Activated T-helper 1 cell treated with anti-CD3 and anti-CD28 coated beads, Interleukin-12 subunit alpha, Interleukin-12 subunit beta, Interleukin-2, Interleukin-4 antibody, amounts not matched to agents 30 ng/mL and 10 ng/mL and 1 ng/mL, durations not matched to agents 14 hours and 24 hours and 36 hours (primary cell): Measurements from ENCODE around the gene DESI1. TPM values are rescaled to one million over a fixed set of nuclear protein-coding genes. Genes with fewer than 3 reads are reported as not detected.
"Not testable (repeated sequence)": the region's sequence is repeated elsewhere in the genome, so short reads cannot be mapped to it uniquely, and the experiment has no call there.

Experiments
- DNase-seq: peaks from one replicate; pipeline ENCODE4 v3.0.0; 2021; ENCODE audit warnings: low spot score
- H3K27ac Mint-ChIP-seq: one replicate; pipeline ENCODE4 v1.8.0; 2021; ENCODE audit warnings: mild to moderate bottlenecking, mixed read lengths
- H3K27me3 Mint-ChIP-seq: one replicate; pipeline ENCODE4 v1.8.0; 2022; ENCODE audit warnings: mild to moderate bottlenecking, moderate library complexity, mixed read lengths; ENCODE audit not compliant: insufficient read depth
- H3K36me3 Mint-ChIP-seq: one replicate; pipeline ENCODE4 v1.8.0; 2021; ENCODE audit warnings: low read depth, mixed read lengths
- H3K4me1 Mint-ChIP-seq: one replicate; pipeline ENCODE4 v1.8.0; 2021; ENCODE audit warnings: low read depth, mixed read lengths
- H3K4me3 Mint-ChIP-seq: one replicate; pipeline ENCODE4 v1.8.0; 2021; ENCODE audit warnings: mild to moderate bottlenecking, moderate library complexity, mixed read lengths
- H3K9me3 Mint-ChIP-seq: one replicate; pipeline ENCODE4 v1.8.0; 2021; ENCODE audit warnings: mixed read lengths
- intact Hi-C: fragments of 100-400 bp; cut with micrococcal nuclease; formaldehyde crosslinking; loops from one replicate; pipeline ENCODE4 v1.15.1; 2024
- total RNA-seq: library from RNA; stranded (reverse); gene quantifications from 2 replicates; pipeline ENCODE4 v1.2.3, GENCODE V29; 2022

Gene DESI1
- 84.8 and 86.4 TPM in 2 replicates for total RNA-seq

GRCh38 chr22:41620589-41621098 is at the start of gene DESI1:
Gene DESI1, minus strand, starts transcription at chr22:41621043. Its CDS starts 204 bp downstream, at chr22:41620839.
- Mint-ChIP-seq H3K36me3 (peaks cover 29% of the 10 kb centered on the region), H3K4me3 (peak within 1 kb of the TSS; percentile 93), H3K4me1 (peaks cover 51% of the 10 kb centered on the region), H3K27ac (peak within 1 kb of the TSS; percentile 94), H3K9me3 (no peaks in the 10 kb centered on the region), H3K27me3 (no peaks in the 10 kb centered on the region)
- intact Hi-C loops, result loop anchor here (1.0 to 10.0 kb wide), 15 partner anchors 16 to 669 kb away; partner anchors contain the start of genes NAGA, PHETA2, PHF5A and POLR3H
- DNase-seq, result no peak

DNA sequence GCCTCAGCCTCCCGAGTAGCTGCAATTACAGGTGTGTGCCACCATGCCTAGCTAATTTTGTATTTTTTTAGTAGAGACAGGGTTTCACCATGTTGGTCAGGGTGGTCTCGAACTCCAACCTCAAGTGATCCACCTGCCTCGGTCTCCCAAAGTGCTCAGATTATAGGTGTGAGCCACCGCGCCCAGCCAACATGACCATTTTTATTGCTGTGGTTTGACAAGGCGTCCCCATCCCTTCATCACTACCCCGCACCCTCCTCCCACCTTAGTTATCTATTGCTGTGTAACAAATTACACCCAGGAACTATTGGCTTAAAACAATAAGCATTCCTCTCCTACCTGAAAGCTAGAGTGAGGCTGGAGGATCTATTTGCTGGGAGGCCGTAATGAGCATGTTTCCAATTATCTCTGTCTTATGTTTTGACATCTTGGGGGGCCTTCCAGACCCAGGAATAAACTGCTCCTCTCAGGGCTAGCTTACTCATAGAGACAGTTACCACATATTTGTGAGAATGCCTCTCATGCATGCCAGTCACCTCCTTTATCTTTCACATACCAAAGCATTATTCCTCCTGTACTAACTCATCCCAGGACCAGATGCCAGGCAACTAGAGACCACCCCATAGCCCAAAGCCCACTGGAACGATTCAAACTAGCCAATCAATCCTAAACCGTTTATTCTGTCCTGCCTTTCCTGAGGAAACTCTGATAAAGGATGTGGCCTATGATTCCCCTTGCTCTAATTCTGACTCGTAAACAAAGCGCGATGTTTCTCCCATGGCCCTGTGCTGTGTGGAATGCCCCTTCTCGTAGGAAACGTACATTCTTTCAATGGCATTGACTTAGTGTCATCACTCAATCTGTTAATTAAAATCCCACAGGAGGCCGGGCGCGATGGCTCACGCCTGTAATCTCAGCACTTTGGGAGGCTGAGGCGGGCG is 48.4 kb upstream of the DESI1 start:
- Mint-ChIP-seq H3K27me3 (no peaks in the 10 kb centered on the region), H3K36me3 (peaks cover 21% of the 10 kb centered on the region), H3K9me3 (no peaks in the 10 kb centered on the region), H3K4me1 (peaks cover 17% of the 10 kb centered on the region), H3K4me3 (no peak overlapping the region), H3K27ac (no peak overlapping the region)
- DNase-seq, result no peak
- intact Hi-C loops, result no loop called here

- H3K27ac Mint-ChIP-seq, result peak overlapping the region; percentile 52
- H3K9me3 Mint-ChIP-seq, result no peaks in the 10 kb centered on the region
- peaks cover 17% of the 10 kb centered on the region for H3K4me1 Mint-ChIP-seq
- H3K36me3 Mint-ChIP-seq, result peaks cover 40% of the 10 kb centered on the region
- intact Hi-C loops, result no loop called here
- DNase-seq, result no peak
- H3K27me3 Mint-ChIP-seq, result no peaks in the 10 kb centered on the region
- H3K4me3 Mint-ChIP-seq, result no peak overlapping the region
Observed at GRCh38 chr22:41664951-41665350, 44.1 kb upstream of the DESI1 start.

DNA sequence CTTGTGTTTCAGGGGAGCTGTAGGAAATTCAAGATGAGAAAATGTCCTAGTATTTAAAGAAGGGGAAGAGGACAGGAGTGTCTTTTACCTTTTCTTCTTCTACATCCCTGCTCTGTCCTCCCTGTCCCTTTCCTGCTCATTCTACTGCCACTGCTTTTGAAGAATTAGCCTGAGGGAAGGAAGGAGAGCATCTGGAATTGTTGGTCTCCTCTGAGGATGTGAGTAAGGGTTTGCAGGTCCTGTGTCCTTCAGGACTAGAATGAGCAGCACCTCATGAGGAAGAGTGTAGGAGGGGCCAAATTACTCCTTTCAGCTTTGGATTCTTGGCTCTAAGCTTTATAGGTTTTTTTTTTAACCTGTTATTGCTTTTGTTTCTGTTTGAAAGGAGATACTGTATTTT is 43.6 kb upstream of the DESI1 start:
- intact Hi-C loops, result no loop called here
- Mint-ChIP-seq H3K36me3 (peaks cover 42% of the 10 kb centered on the region), H3K27ac (peak overlapping the region; percentile 24)

GRCh38 chr22:41663594-41663993 is 42.8 kb upstream of the DESI1 start:
- H3K9me3 Mint-ChIP-seq, H3K27me3 Mint-ChIP-seq, DNase-seq, intact Hi-C loops, H3K4me3 Mint-ChIP-seq: not testable (repeated sequence)
- H3K4me1 Mint-ChIP-seq, result peaks cover 11% of the 10 kb centered on the region
- H3K36me3 Mint-ChIP-seq, result peaks cover 36% of the 10 kb centered on the region
- H3K27ac Mint-ChIP-seq, result peak overlapping the region; percentile 6

More for the DNA sequence above, 43.6 kb upstream of the DESI1 start:
- Mint-ChIP-seq H3K9me3 (no peaks in the 10 kb centered on the region), H3K4me1 (peaks cover 16% of the 10 kb centered on the region), H3K4me3 (no peak overlapping the region), H3K27me3 (no peaks in the 10 kb centered on the region)
- DNase-seq, result no peak

GRCh38 chr22:41661713-41662112 is 40.9 kb upstream of the DESI1 start:
- DNase-seq, result no peak
- Mint-ChIP-seq H3K27me3 (no peaks in the 10 kb centered on the region), H3K4me1 (peaks cover 2% of the 10 kb centered on the region), H3K4me3 (no peak overlapping the region), H3K36me3 (peaks cover 38% of the 10 kb centered on the region), H3K27ac (no peak overlapping the region), H3K9me3 (no peaks in the 10 kb centered on the region)
- intact Hi-C loops, result no loop called here

- Mint-ChIP-seq H3K4me3 (no peak overlapping the region), H3K27ac (no peak overlapping the region), H3K36me3 (peaks cover 38% of the 10 kb centered on the region), H3K9me3 (no peaks in the 10 kb centered on the region), H3K4me1 (no peaks in the 10 kb centered on the region), H3K27me3 (no peaks in the 10 kb centered on the region)
- intact Hi-C loops, result no loop called here
- no peak for DNase-seq
Observed at GRCh38 chr22:41661088-41661487, 40.2 kb upstream of the DESI1 start.

GRCh38 chr22:41660416-41660815 is 39.6 kb upstream of the DESI1 start:
- H3K4me1 Mint-ChIP-seq, result no peaks in the 10 kb centered on the region
- H3K9me3 Mint-ChIP-seq, result no peaks in the 10 kb centered on the region
- no peaks in the 10 kb centered on the region for H3K27me3 Mint-ChIP-seq
- intact Hi-C loops, result no loop called here
- H3K4me3 Mint-ChIP-seq, result no peak overlapping the region
- peak overlapping the region; percentile 67 for H3K27ac Mint-ChIP-seq
- H3K36me3 Mint-ChIP-seq, result peaks cover 43% of the 10 kb centered on the region
- DNase-seq, result no peak

GRCh38 chr22:41659941-41660340 is 39.1 kb upstream of the DESI1 start:
- Mint-ChIP-seq H3K36me3 (peaks cover 44% of the 10 kb centered on the region), H3K27me3 (no peaks in the 10 kb centered on the region), H3K4me1 (no peaks in the 10 kb centered on the region), H3K9me3 (no peaks in the 10 kb centered on the region), H3K4me3 (no peak overlapping the region), H3K27ac (peak overlapping the region; percentile 67)
- intact Hi-C loops, result no loop called here
- no peak for DNase-seq

DNA sequence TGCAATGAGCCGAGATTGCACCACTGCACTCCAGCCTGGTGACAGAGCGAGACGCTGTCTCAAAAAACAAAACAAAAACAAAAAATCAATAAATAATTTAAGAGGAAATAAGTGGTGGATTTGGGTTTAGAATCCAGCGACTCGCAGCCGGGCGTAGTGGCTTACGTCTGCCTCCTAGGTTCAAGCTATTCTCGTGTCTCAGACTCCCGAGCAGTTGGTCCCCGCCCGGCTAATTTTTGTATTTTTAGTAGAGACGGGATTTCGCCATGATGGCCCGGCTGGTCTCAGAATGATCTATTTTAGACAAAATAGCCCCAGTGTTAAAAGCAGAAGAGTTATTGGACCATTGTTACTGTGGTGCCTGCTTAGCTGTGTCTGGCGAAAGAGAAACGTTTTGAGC is 38.0 kb upstream of the DESI1 start:
- H3K27ac Mint-ChIP-seq, result no peak overlapping the region
- H3K27me3 Mint-ChIP-seq, result no peaks in the 10 kb centered on the region
- H3K4me3 Mint-ChIP-seq, result no peak overlapping the region
- peaks cover 42% of the 10 kb centered on the region for H3K36me3 Mint-ChIP-seq
- H3K4me1 Mint-ChIP-seq, result no peaks in the 10 kb centered on the region
- H3K9me3 Mint-ChIP-seq, result no peaks in the 10 kb centered on the region
- no peak for DNase-seq
- intact Hi-C loops, result no loop called here

DNA sequence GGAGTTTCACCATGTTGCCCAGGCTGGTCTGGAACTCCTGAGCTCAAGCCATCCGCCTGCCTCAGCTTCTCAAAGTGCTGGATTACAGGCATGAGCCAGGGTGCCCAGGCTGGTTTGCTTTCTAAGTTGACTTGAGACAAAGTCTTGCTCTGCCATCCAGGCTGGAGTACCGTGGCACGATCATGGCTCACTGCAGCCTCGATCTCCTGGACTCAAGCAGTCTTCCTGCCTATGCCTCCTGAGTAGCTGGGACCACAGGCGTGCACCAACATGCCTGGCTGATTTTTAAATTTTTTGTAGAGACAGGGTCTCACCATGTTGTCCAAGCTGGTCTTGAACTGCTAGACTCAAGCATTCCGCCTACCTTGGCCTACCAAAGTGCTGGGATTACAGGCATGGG is 36.9 kb upstream of the DESI1 start:
- no peaks in the 10 kb centered on the region for H3K4me1 Mint-ChIP-seq
- no peak overlapping the region for H3K4me3 Mint-ChIP-seq
- no peaks in the 10 kb centered on the region for H3K9me3 Mint-ChIP-seq
- DNase-seq, result no peak
- H3K27me3 Mint-ChIP-seq, result no peaks in the 10 kb centered on the region
- H3K36me3 Mint-ChIP-seq, result peaks cover 46% of the 10 kb centered on the region
- intact Hi-C loops, result no loop called here
- H3K27ac Mint-ChIP-seq, result no peak overlapping the region

DNA sequence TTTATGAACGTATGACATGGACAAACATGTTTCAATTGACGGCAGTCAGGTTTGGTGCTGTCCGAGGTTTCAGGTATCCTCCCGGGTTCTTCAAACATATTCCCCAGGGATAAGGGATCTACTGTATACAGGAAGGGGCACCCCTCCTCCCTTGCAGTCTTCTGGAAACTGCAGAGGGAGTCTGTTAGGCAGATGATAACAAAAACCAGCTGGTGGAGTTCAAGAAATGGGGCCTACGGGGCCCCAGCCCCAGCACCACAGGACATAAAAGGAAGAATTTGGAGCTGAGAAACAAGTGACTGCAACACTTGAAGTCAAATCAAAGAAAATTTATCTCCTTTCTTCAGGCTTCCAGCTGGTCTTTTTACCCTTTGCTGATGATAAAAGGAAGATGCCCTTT is 35.7 kb upstream of the DESI1 start:
- Mint-ChIP-seq H3K27me3 (no peaks in the 10 kb centered on the region), H3K9me3 (no peaks in the 10 kb centered on the region), H3K27ac (no peak overlapping the region), H3K4me1 (no peaks in the 10 kb centered on the region), H3K4me3 (no peak overlapping the region), H3K36me3 (peaks cover 45% of the 10 kb centered on the region)
- intact Hi-C loops, result no loop called here
- no peak for DNase-seq

- Mint-ChIP-seq H3K36me3 (peaks cover 37% of the 10 kb centered on the region), H3K4me1 (no peaks in the 10 kb centered on the region), H3K9me3 (no peaks in the 10 kb centered on the region), H3K4me3 (no peak overlapping the region), H3K27ac (no peak overlapping the region), H3K27me3 (no peaks in the 10 kb centered on the region)
- intact Hi-C loops, result no loop called here
- DNase-seq, result no peak
Observed at GRCh38 chr22:41654322-41654721, 33.5 kb upstream of the DESI1 start.
